Stimulated activated naive B cell treated with anti-CD40 and anti-IgM and Interleukin-4, amounts not matched to agents 10 μg/mL and 1 μg/mL and 100 μg/mL, for 72 hours (primary cell): ENCODE results near the gene ZNF804A.
"Not testable (repeated sequence)": the region's sequence is repeated elsewhere in the genome, so short reads cannot be mapped to it uniquely, and the experiment has no call there.

Experiments
- ATAC-seq, 2 donors: fragments of 150-1000 bp; cut with Tn5 transposase; replicated peaks; 2 replicates each; pipeline ENCODE4 v1.10.0; 2021; ENCODE audit warnings: moderate library complexity in 1 of 2
- DNase-seq: peaks from one replicate; pipeline ENCODE4 v3.0.0; 2021
- H3K27ac Mint-ChIP-seq: one replicate; pipeline ENCODE4 v1.8.0; 2022; ENCODE audit warnings: mild to moderate bottlenecking, mixed read lengths
- H3K27me3 Mint-ChIP-seq, 2 donors: one replicate each; pipeline ENCODE4 v1.8.0; 2022; ENCODE audit warnings: mixed read lengths in 2 of 2
- H3K36me3 Mint-ChIP-seq, 2 donors: one replicate each; pipeline ENCODE4 v1.8.0; 2022; ENCODE audit warnings: mixed read lengths in 2 of 2, mild to moderate bottlenecking in 1 of 2
- H3K4me1 Mint-ChIP-seq, 2 donors: one replicate each; pipeline ENCODE4 v1.8.0; 2022; ENCODE audit warnings: mixed read lengths in 2 of 2, mild to moderate bottlenecking in 1 of 2
- H3K4me3 Mint-ChIP-seq, 2 donors: one replicate each; pipeline ENCODE4 v1.8.0; 2022; ENCODE audit warnings: mild to moderate bottlenecking in 2 of 2, mixed read lengths in 2 of 2, moderate library complexity in 1 of 2
- H3K9me3 Mint-ChIP-seq, 2 donors: one replicate each; pipeline ENCODE4 v1.8.0; 2022; ENCODE audit warnings: mixed read lengths in 2 of 2, mild to moderate bottlenecking in 1 of 2

Gene ZNF804A

DNA sequence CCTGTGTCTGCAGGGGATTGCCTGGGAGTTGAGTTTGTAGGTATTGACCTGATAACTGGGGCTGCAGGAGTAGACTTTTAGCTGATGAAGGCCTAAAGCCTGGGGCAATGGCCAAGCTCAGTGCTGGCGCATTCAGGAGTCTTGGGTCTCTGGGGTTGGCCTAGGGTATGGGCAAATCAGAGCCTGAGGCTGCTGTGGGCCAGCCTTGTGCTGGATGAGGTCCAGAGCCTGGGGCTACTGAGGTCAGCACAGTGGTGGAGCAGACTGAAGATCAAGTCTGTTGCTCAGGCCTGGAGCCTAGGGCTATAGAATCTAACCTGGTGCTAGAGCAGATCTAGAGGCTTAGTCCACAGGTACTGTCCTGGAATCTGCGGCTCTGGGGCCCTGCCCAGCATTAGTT is 262.4 kb downstream of the ZNF804A start:
- no peak overlapping the region for H3K27ac Mint-ChIP-seq
- no peak overlapping the region for H3K4me3 Mint-ChIP-seq
- ATAC-seq = no peak
- no peaks in the 10 kb centered on the region for H3K36me3 Mint-ChIP-seq
- H3K9me3 Mint-ChIP-seq = peaks cover 7 to 19% of the 10 kb centered on the region in 2 donors
- H3K4me1 Mint-ChIP-seq = no peaks in the 10 kb centered on the region
- no peaks in the 10 kb centered on the region for H3K27me3 Mint-ChIP-seq
- DNase-seq = no peak

DNA sequence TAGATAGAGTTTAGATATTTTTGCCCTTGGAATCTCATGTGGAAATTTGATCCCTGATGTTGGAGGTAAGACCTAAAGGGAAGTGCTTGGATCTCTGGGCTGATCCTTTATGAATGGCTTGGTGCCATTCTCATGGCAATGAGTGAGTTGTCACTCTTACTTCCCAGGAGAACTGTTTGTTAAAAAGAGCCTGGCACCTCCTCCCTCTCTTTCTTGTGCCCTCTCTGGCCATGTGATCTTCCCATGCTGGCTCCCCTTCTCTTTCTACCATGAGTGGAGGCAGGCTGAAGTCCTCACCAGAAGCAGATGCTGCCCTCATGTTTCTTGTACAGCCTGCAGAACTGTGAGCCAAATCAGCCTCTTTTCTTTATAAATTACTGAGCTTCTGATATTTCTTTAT is 276.9 kb downstream of the ZNF804A start:
- no peak overlapping the region for H3K4me3 Mint-ChIP-seq
- H3K27ac Mint-ChIP-seq = no peak overlapping the region
- no peaks in the 10 kb centered on the region for H3K4me1 Mint-ChIP-seq
- no peak for ATAC-seq
- no peaks in the 10 kb centered on the region for H3K27me3 Mint-ChIP-seq
- H3K9me3 Mint-ChIP-seq = no peaks in the 10 kb centered on the region
- H3K36me3 Mint-ChIP-seq = no peaks in the 10 kb centered on the region
- DNase-seq = no peak

DNA sequence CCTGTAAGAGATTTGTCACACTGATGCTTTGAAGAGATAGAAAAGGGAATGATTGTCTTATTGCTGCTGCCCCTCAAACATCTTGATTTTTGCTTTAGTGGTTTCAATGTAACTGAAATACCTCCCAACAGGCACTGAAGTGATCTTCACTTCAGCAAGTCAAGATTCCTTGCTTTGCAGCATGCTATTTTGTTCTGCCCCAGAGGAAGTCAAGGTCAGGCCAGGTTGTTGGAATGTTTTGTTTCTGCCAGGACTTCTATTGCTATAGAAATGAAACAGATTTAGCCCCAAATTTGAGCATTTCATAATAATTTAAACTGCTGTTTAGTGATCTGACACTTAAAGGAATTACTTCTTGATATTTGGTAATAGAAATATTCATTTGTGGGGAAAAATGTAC is 277.6 kb downstream of the ZNF804A start:
- ATAC-seq (no peak), DNase-seq (no peak)
- no peak overlapping the region for H3K27ac Mint-ChIP-seq
- no peaks in the 10 kb centered on the region for H3K36me3 Mint-ChIP-seq
- H3K4me1 Mint-ChIP-seq = no peaks in the 10 kb centered on the region
- H3K4me3 Mint-ChIP-seq = no peak overlapping the region
- no peaks in the 10 kb centered on the region for H3K27me3 Mint-ChIP-seq
- H3K9me3 Mint-ChIP-seq = no peaks in the 10 kb centered on the region

DNA sequence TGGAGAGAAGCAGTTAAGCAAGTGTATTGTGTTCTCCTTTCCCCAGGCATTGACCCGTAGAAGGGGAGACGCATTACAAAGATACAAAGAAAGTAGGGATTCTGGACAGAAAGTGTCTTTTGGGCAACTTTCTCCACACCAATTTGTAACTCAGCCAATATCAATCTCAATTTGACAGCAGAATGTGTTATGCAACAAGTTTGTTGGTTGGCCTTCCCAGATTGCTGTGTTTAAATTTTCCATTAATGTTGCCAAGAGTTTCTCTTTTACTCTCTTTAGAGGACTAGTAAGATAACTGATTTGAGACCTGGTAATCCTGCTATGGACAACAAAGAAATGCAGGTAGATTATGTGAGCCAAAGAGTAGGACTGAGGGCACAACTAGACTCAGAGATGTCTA is 279.6 kb downstream of the ZNF804A start:
- H3K9me3 Mint-ChIP-seq = peaks cover 2 to 4% of the 10 kb centered on the region in 2 donors

DNA sequence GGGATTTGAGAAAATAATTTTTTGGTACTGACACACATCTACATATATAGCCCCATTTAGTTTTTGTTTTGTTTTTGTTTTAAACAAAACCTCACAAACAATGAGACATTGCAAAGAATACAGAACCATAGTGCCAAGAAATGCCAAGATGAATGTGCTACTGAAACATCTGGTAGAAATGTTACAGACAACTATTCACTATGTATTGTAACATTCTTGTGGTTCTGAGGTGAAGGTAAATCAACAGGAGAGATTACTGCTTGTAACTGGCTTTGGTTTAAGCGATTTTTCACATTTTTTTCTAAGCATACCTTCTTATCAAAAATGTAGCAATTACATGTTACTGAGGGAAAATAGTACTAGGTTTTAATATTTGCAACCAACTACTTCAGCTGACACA is 281.3 kb downstream of the ZNF804A start:
- peaks cover 3 to 4% of the 10 kb centered on the region in 2 donors for H3K9me3 Mint-ChIP-seq
- ATAC-seq = no peak
- H3K4me3 Mint-ChIP-seq = no peak overlapping the region
- H3K36me3 Mint-ChIP-seq = no peaks in the 10 kb centered on the region
- H3K27ac Mint-ChIP-seq = no peak overlapping the region
- no peaks in the 10 kb centered on the region for H3K27me3 Mint-ChIP-seq
- DNase-seq = no peak
- H3K4me1 Mint-ChIP-seq = no peaks in the 10 kb centered on the region

More for the DNA sequence above, 279.6 kb downstream of the ZNF804A start:
- H3K4me3 Mint-ChIP-seq = no peak overlapping the region
- no peak overlapping the region for H3K27ac Mint-ChIP-seq
- no peaks in the 10 kb centered on the region for H3K4me1 Mint-ChIP-seq
- no peaks in the 10 kb centered on the region for H3K36me3 Mint-ChIP-seq
- DNase-seq (no peak), ATAC-seq (no peak)
- no peaks in the 10 kb centered on the region for H3K27me3 Mint-ChIP-seq

DNA sequence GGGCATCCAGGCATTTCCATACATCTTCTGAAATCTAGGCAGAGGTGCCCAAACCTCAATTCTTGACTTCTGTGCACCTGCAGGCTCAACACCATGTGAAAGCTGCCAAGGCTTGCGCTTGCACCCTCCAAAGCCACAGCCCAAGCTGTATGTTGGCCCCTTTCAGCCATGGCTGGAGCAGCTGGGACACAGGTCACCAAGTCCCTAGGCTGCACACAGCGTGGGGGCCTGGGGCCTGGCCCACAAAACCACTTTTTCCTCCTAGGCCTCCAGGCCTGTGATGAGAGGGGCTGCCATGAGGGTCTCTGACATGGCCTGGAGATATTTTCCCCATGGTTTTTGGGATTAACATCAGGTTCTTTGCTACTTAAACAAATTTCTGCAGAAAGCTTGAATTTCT is 288.3 kb downstream of the ZNF804A start:
- not testable (repeated sequence) for H3K27me3 Mint-ChIP-seq, H3K36me3 Mint-ChIP-seq, DNase-seq, H3K4me3 Mint-ChIP-seq, H3K27ac Mint-ChIP-seq, H3K9me3 Mint-ChIP-seq, H3K4me1 Mint-ChIP-seq, ATAC-seq

DNA sequence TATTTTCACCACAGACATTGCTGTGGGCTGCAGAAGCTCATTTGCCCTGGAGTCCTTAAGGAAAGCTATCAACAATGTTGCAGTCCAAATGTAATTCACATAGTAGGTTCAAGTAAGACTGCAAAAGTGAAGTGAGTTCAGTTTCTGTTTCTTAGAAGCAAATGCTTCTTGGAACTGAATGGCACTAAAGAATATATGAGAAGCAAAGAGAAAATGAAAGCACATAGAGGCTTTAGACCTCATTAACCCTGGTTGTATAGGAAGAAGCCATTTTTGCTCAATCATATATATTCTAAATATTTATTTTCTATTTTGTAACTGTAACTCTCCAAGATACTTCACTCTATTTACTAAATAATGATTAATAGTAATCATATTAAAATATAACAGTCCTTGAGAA is 292.0 kb downstream of the ZNF804A start:
- DNase-seq = no peak
- ATAC-seq = no peak
- Mint-ChIP-seq H3K4me1 (no peaks in the 10 kb centered on the region), H3K27me3 (no peaks in the 10 kb centered on the region), H3K4me3 (no peak overlapping the region), H3K36me3 (no peaks in the 10 kb centered on the region), H3K27ac (no peak overlapping the region), H3K9me3 (peaks cover 2 to 4% of the 10 kb centered on the region in 2 donors)

DNA sequence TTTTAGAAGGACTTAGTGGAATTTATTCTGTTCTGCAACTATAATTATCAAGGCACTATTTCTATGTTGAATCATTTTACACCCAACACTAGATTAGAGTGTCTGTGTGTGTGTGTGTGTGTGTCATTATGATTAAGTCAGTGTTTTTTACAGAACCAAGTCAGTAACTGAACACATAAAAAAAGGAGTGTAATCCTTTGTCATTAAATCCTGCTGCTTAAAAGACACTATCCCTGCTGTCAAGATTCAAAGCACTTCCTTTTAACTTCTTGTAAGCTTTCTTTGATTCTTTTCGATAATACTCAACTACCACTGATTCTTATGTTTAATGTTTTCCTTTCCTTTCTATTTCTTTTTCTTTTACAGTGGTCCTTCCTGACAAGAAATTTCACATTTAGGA is 306.7 kb downstream of the ZNF804A start:
- Mint-ChIP-seq H3K27ac (no peak overlapping the region), H3K4me1 (no peaks in the 10 kb centered on the region), H3K27me3 (no peaks in the 10 kb centered on the region), H3K36me3 (no peaks in the 10 kb centered on the region), H3K4me3 (no peak overlapping the region), H3K9me3 (peaks cover 0 to 3% of the 10 kb centered on the region in 2 donors)
- DNase-seq (no peak), ATAC-seq (no peak)

DNA sequence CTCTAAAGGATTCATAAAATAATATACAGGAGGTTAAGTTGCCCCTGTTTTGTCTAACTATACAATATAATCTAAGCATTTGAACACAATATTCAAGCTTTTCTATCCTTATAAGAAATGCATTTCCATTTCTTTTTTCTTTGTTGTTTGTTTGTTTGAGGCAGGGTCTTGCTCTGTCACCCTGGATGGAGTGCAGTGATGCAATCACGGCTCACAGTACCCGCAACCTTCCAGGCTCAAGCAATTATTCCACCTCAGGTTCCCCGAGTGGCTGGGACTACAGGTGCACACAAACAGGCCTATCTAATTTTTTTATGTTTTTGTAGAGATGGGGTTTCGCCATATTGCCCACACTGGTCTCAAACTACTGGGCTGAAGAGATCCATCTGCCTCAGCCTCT is 307.8 kb downstream of the ZNF804A start:
- ATAC-seq (no peak), DNase-seq (no peak)
- no peak overlapping the region for H3K27ac Mint-ChIP-seq
- no peaks in the 10 kb centered on the region for H3K4me1 Mint-ChIP-seq
- no peaks in the 10 kb centered on the region for H3K36me3 Mint-ChIP-seq
- no peaks in the 10 kb centered on the region for H3K27me3 Mint-ChIP-seq
- peaks cover 1 to 3% of the 10 kb centered on the region in 2 donors for H3K9me3 Mint-ChIP-seq
- H3K4me3 Mint-ChIP-seq = no peak overlapping the region

DNA sequence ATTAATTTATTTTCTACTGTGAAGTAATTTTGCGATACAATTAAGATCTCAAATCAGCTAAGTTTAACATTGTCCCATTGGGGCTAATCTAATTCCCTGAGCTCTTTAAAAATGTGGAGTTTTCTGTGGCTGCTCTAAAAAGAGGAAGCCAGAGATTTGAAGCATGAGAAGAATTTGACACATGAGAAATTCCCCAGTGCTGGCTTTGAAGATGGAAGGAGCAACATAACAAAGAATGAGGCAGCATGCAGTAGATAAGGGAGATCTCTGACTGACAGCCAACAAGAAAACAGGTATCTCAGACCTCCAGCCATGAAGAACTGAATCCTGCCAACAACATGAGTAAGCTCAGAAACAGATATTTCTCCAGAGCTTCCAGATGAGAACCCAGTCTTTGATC is 308.4 kb downstream of the ZNF804A start:
- ATAC-seq (no peak), DNase-seq (no peak)
- H3K4me1 Mint-ChIP-seq = no peaks in the 10 kb centered on the region
- H3K36me3 Mint-ChIP-seq = no peaks in the 10 kb centered on the region
- H3K27me3 Mint-ChIP-seq = no peaks in the 10 kb centered on the region
- peaks cover 2 to 3% of the 10 kb centered on the region in 2 donors for H3K9me3 Mint-ChIP-seq
- no peak overlapping the region for H3K27ac Mint-ChIP-seq
- H3K4me3 Mint-ChIP-seq = no peak overlapping the region

DNA sequence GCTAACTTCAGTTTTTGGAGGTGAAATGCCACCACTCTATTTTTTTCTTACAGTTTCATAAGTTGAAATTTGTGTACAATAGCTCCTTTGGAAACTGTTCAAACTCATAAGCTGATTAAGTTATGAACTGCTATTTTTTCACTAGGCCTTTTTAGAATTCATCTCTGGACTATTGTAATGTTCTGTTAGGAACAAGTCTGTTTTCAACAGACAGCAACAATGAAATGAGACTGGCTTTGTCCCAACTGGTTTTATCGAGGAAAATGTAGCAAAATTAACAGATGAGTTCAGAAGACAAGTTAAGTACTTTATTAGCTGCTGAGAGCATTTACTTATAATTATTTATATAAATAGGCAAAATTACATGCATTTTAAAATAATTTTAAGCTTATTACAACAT is 310.6 kb downstream of the ZNF804A start:
- no peak overlapping the region for H3K4me3 Mint-ChIP-seq

DNA sequence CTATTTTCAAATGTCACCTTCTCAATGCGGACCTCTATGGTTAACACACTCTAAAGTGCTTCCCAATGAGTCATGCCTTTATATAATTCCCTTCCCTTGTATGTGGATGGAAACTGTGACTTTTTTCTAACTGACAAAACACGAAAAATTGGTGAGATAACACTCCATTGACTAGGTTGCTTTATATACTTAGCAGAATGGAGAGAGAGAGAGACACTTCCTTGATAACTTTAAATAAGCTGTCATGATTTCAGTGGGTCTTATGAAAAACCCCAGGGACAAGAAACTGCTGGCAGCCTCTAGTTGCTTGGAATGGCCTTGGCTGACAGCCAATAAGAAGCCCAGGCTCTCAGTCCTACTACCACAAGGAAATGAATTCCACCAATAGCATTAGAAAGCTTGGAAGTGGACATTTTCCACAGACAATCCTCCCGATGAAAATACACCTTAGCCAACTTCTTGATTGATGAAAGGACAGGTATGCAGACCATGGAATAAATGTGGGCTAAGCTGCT is 322.2 kb downstream of the ZNF804A start:
- DNase-seq = no peak
- no peaks in the 10 kb centered on the region for H3K36me3 Mint-ChIP-seq
- peaks cover 6 to 14% of the 10 kb centered on the region in 2 donors for H3K9me3 Mint-ChIP-seq
- H3K4me1 Mint-ChIP-seq = no peaks in the 10 kb centered on the region
- H3K27me3 Mint-ChIP-seq = no peaks in the 10 kb centered on the region
- no peak for ATAC-seq
- H3K4me3 Mint-ChIP-seq = no peak overlapping the region
- H3K27ac Mint-ChIP-seq = no peak overlapping the region

More for the DNA sequence above, 310.6 kb downstream of the ZNF804A start:
- DNase-seq = no peak
- Mint-ChIP-seq H3K36me3 (no peaks in the 10 kb centered on the region), H3K27me3 (no peaks in the 10 kb centered on the region), H3K4me1 (no peaks in the 10 kb centered on the region), H3K9me3 (peaks cover 0 to 2% of the 10 kb centered on the region in 2 donors), H3K27ac (no peak overlapping the region)
- ATAC-seq = no peak

DNA sequence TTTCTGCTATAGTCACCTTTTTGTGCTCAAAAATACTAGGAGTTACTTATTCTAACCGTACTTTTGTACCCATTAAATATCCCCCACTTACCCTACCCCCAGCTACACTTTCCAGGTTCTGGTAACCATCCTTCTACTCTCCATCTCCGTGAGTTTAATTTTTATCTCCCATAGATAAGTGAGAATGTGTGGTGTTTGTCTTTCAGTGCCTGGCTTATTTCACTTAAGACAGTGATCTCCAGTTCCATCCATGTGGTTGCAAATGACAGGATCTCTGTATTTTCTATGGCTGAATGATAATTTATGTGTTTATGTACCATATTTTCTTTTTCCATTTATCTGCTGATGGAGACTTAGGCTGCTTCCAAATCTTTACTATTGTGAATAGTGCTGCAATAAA is 323.3 kb downstream of the ZNF804A start:
- H3K4me1 Mint-ChIP-seq = no peaks in the 10 kb centered on the region
- peaks cover 10 to 21% of the 10 kb centered on the region in 2 donors for H3K9me3 Mint-ChIP-seq
- H3K36me3 Mint-ChIP-seq = no peaks in the 10 kb centered on the region
- H3K27me3 Mint-ChIP-seq = no peaks in the 10 kb centered on the region
- ATAC-seq = no peak
- no peak for DNase-seq
- no peak overlapping the region for H3K4me3 Mint-ChIP-seq
- H3K27ac Mint-ChIP-seq = no peak overlapping the region

DNA sequence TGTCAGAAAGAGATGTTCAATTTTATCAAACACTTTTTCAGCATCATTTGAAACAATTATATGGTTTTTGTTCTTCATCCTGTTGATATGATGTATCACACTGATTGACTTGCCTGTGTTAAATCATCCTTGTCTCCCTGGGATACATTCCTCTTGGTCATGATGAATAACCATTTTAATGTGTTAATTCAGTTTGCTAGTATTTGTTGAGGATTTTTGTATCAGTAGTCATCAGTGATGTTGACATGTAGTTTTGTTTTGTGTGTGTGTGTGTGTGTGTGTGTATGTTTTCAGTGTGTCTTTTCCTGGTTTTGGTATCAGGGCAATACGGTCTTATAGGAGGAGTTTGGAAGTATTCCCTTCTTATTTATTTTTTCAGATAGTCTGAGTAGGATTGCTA is 325.4 kb downstream of the ZNF804A start:
- no peaks in the 10 kb centered on the region for H3K4me1 Mint-ChIP-seq
- no peaks in the 10 kb centered on the region for H3K36me3 Mint-ChIP-seq
- H3K27ac Mint-ChIP-seq = no peak overlapping the region
- DNase-seq (no peak), ATAC-seq (no peak)
- H3K27me3 Mint-ChIP-seq = no peaks in the 10 kb centered on the region
- H3K4me3 Mint-ChIP-seq = no peak overlapping the region
- peaks cover 14 to 28% of the 10 kb centered on the region in 2 donors for H3K9me3 Mint-ChIP-seq

DNA sequence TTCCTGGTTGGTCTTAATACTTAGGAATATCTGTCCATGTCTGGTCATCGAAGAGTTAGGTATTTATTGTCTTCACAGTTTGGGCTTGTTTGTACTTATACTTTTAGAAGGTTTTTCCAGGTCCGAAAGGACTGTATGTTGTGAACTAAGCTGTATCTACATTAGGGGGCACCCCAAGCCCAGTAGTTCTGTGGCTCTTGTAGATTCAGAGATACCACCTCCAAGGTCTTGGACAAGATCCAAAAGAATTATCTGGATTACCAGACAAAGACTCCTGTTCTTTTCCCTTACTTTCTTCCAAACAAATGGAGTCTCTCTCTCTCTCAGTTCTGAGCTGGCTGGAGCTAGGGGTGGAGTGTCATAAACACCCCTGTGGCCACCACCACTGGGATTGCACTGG is 328.7 kb downstream of the ZNF804A start:
- no peaks in the 10 kb centered on the region for H3K4me1 Mint-ChIP-seq
- no peak overlapping the region for H3K4me3 Mint-ChIP-seq
- peaks cover 14 to 29% of the 10 kb centered on the region in 2 donors for H3K9me3 Mint-ChIP-seq
- no peaks in the 10 kb centered on the region for H3K27me3 Mint-ChIP-seq
- ATAC-seq (no peak), DNase-seq (no peak)
- no peak overlapping the region for H3K27ac Mint-ChIP-seq
- H3K36me3 Mint-ChIP-seq = no peaks in the 10 kb centered on the region

DNA sequence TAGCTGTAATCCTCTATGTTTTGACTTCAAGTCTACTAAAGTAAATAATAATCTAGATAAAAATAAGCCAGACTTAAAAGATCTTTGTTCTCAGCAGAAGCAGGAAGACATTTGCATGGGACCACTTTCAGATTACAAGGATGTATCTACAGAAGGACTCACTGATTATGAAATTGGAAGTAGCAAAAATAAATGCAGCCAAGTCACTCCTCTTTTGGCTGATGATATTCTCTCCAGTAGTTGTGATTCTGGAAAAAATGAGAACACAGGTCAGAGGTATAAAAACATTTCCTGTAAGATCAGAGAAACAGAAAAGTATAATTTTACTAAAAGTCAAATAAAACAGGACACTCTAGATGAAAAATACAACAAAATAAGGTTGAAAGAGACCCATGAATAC is 338.4 kb downstream of the ZNF804A start:
- H3K9me3 Mint-ChIP-seq = peaks cover 5 to 8% of the 10 kb centered on the region in 2 donors
- H3K4me3 Mint-ChIP-seq = no peak overlapping the region

More for the DNA sequence above, 338.4 kb downstream of the ZNF804A start:
- Mint-ChIP-seq H3K36me3 (no peaks in the 10 kb centered on the region), H3K4me1 (no peaks in the 10 kb centered on the region), H3K27me3 (no peaks in the 10 kb centered on the region), H3K27ac (no peak overlapping the region)
- DNase-seq (no peak), ATAC-seq (no peak)
